Activated CD4-positive, alpha-beta memory T cell treated with anti-CD3 and anti-CD28 coated beads, Interleukin-2, amount 10 ng/mL, durations not matched to agents 7 days and 5 days (primary cell): ENCODE measurements around the gene ACKR1. TPM values are rescaled to one million over a fixed set of nuclear protein-coding genes. Genes with fewer than 3 reads are reported as not detected.

Source experiments
- CTCF ChIA-PET: fragments of 350-600 bp; sonication (Branson Sonifier 250); formaldehyde crosslinking; loops from one replicate; lab custom pipeline; 2021; ENCODE audit warnings: antibody characterized with exemption, inconsistent platforms; lab: Charles Lee
- POLR2A ChIA-PET: fragments of 350-600 bp; sonication (Branson Sonifier 250); formaldehyde crosslinking; loops from one replicate; lab custom pipeline; 2021; ENCODE audit warnings: antibody characterized with exemption; lab: Charles Lee
- DNase-seq: peaks from one replicate; pipeline ENCODE4 v3.0.0-alpha.2; 2020
- H3K27ac Mint-ChIP-seq: one replicate; pipeline ENCODE4 v1.8.0; 2021; ENCODE audit warnings: mild to moderate bottlenecking, mixed read lengths
- H3K27me3 Mint-ChIP-seq: one replicate; pipeline ENCODE4 v1.8.0; 2021; ENCODE audit warnings: mixed read lengths
- H3K36me3 Mint-ChIP-seq: one replicate; pipeline ENCODE4 v1.8.0; 2021; ENCODE audit warnings: low read depth, mixed read lengths
- H3K4me1 Mint-ChIP-seq: one replicate; pipeline ENCODE4 v1.8.0; 2021; ENCODE audit warnings: mixed read lengths
- H3K4me3 Mint-ChIP-seq: one replicate; pipeline ENCODE4 v1.8.0; 2021; ENCODE audit warnings: mild to moderate bottlenecking, mixed read lengths
- H3K9me3 Mint-ChIP-seq: one replicate; pipeline ENCODE4 v1.8.0; 2021; ENCODE audit warnings: mixed read lengths
- total RNA-seq, 2 experiments: library from RNA; stranded (reverse); gene quantifications; one replicate each; pipeline ENCODE4 v1.2.3, GENCODE V29; 2021

ACKR1 gene
- total RNA-seq, 2 experiments from 2014 or later, result not detected

- no peaks in the 10 kb centered on the region for H3K4me1 Mint-ChIP-seq
- H3K27ac Mint-ChIP-seq, result no peak overlapping the region
- no peak for DNase-seq
These were observed 46.1 kb downstream of the ACKR1 start for GRCh38 chr1:159250638-159251216.

More at GRCh38 chr1:159250638-159251216, 46.1 kb downstream of the ACKR1 start:
- Mint-ChIP-seq H3K9me3 (no peaks in the 10 kb centered on the region), H3K36me3 (no peaks in the 10 kb centered on the region), H3K4me3 (no peak overlapping the region), H3K27me3 (peaks cover under 1% of the 10 kb centered on the region)
- CTCF ChIA-PET, result no interaction called here
- POLR2A ChIA-PET, result no interaction called here

Other genes with a start within 250 kb of the ACKR1 start
- gene IFI16, start 195.0 kb upstream of the ACKR1 start, total RNA-seq, result 100 to 1,000 TPM; 394 to 395 TPM
- 10 to 100 TPM; 28.1 to 28.2 TPM for gene AIM2, start 128.1 kb upstream of the ACKR1 start, total RNA-seq
- not detected for gene CADM3, start 33.3 kb upstream of the ACKR1 start, total RNA-seq
- not detected for gene FCER1A, start 97.5 kb downstream of the ACKR1 start, total RNA-seq
- not detected for gene OR10J4, start 227.3 kb downstream of the ACKR1 start, total RNA-seq
- gene OR10J1, start 234.8 kb downstream of the ACKR1 start, total RNA-seq, result not detected